AG09319 (cell line): ENCODE measurements around the gene CDK5RAP3.

Source experiments
- DNase-seq: peaks from one replicate; pipeline ENCODE4 v3.0.0-alpha.2; 2010; ENCODE audit warnings: low read depth; ENCODE audit errors: extremely low read depth
- CTCF ChIP-seq: IDR thresholded peaks from 2 replicates; pipeline ENCODE4 v1.5.1; 2011; ENCODE audit warnings: low read depth, mild to moderate bottlenecking, inconsistent platforms, low read length, moderate library complexity

CDK5RAP3 gene

GRCh38 chr17:48021934-48022333, 51.0 kb downstream of the CDK5RAP3 start:
- no peak for TF ChIP-seq CTCF
- no peak for DNase-seq

GRCh38 chr17:48022901-48023300, 52.0 kb downstream of the CDK5RAP3 start:
- no peak for DNase-seq
- TF ChIP-seq CTCF, result no peak

- DNase-seq, result no peak
- TF ChIP-seq CTCF, result peak; percentile 13
Measured at GRCh38 chr17:48023400-48024148, 52.7 kb downstream of the CDK5RAP3 start.

GRCh38 chr17:48024149-48025039, 53.5 kb downstream of the CDK5RAP3 start:
- TF ChIP-seq CTCF, result no peak

GRCh38 chr17:48025040-48025903, 54.4 kb downstream of the CDK5RAP3 start:
- TF ChIP-seq CTCF, result peak; percentile 72
- peak; percentile 92 for DNase-seq

More at GRCh38 chr17:48024149-48025039, 53.5 kb downstream of the CDK5RAP3 start:
- DNase-seq, result no peak

GRCh38 chr17:48025904-48026501, 55.1 kb downstream of the CDK5RAP3 start:
- DNase-seq, result no peak
- TF ChIP-seq CTCF, result no peak
